HT-29 (cell line): ENCODE results near the gene BIN1. TPM values are rescaled to one million over a fixed set of nuclear protein-coding genes. Genes with fewer than 3 reads are reported as not detected.

Source experiments
- DNase-seq: peaks from one replicate; pipeline ENCODE4 v3.0.0-alpha.2; 2015; ENCODE audit warnings: low spot score
- total RNA-seq: library from RNA; depleted of rRNA; stranded (reverse); fragments of >200 nt; shearing (Covaris generic); gene quantifications from 2 replicates; pipeline ENCODE4 v1.2.3, GENCODE V29; 2014

Gene BIN1
- total RNA-seq, 1 experiment from 2014 or later = 119 TPM

GRCh38 chr2:127027715-127028114, 79.2 kb downstream of the BIN1 start:
- DNase-seq = no peak

GRCh38 chr2:127025359-127026166, 81.4 kb downstream of the BIN1 start:
- DNase-seq = no peak

GRCh38 chr2:127024769-127025358, 82.1 kb downstream of the BIN1 start:
- no peak for DNase-seq

- no peak for DNase-seq
Observed at GRCh38 chr2:127023504-127023903, 83.5 kb downstream of the BIN1 start.

- no peak for DNase-seq
Observed at GRCh38 chr2:127022817-127023216, 84.1 kb downstream of the BIN1 start.

DNA sequence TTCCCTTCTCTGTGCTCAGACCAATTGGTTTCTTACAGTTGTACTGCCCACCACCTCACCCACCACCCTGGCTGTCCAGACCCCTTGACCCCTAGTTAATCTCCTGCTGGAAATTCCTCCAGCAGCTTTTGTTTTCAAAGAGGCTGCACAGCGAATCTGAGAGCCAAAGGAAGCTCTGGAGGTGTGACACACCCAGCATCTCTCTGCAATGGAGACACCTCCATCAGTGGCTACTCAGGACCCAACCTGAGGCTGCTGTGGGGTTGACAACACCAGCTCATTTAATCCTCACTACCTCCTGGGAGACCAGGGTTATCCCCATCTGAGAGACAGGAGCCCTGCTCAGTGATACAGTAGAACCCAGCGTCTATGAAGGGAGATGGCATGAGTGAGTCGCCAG, 86.4 kb downstream of the BIN1 start:
- no peak for DNase-seq

GRCh38 chr2:127017548-127017947, 89.4 kb downstream of the BIN1 start:
- no peak for DNase-seq

- no peak for DNase-seq
Observed at GRCh38 chr2:127016329-127016728, 90.6 kb downstream of the BIN1 start.

DNA sequence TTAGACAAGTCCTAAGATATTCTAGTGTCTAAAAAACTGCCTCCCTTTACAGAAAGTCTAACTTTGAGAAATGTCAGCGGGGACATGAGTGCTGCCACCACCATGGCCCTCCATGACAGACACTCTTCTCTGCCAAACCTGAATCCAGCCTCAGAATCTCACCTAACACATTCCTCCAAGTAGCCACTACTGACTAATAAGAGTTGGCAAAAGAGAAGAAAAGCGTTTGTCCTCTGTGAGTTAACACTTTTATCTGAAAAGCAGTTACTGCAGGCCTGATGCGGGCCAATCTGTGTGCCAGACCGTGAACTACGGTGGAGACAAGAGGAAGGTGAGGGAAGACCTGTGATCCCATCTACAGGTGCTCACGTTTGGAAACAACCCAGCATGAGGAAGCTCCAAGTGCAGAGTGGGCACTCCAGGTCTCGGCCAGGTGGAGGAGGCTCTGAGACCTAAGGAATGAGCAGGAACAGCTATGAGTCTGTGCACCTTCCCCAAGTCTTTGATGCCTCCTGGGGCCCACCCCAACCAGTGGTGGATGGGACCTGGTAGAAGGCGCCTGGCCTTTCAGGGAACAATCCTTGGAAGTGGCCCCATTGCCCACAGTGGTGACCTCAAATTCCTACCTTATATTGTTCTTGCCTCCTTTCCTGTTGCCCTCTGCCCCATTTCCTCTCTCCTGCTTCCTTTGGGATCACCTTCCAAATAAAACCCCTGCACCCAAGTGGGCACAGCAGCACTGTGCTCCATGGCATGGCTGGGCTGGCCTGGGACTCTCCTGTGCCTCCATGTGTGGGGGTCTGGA, 91.6 kb downstream of the BIN1 start:
- no peak for DNase-seq

GRCh38 chr2:127014630-127015029, 92.3 kb downstream of the BIN1 start:
- DNase-seq = no peak

DNA sequence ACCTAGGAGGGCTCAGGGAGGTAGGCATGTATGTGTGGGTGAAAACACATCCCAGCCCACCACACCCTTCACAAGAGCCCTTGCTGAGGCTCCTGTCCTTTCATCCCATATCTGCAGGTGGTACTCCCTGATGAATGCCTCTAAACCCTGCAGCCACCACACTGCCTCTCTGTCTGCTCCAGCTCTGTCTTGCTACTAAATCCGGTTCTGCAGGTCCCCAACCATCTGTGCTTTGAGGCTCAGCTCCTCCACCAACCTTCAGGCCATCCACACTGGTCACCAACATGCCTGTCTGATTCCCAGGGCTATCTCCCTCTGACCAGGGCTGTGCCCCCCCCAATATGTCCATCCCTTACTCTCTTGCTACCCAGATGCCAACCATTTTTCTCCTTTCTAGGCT, 92.7 kb downstream of the BIN1 start:
- DNase-seq = no peak

- DNase-seq = no peak
Observed at GRCh38 chr2:127012868-127013267, 94.1 kb downstream of the BIN1 start.

DNA sequence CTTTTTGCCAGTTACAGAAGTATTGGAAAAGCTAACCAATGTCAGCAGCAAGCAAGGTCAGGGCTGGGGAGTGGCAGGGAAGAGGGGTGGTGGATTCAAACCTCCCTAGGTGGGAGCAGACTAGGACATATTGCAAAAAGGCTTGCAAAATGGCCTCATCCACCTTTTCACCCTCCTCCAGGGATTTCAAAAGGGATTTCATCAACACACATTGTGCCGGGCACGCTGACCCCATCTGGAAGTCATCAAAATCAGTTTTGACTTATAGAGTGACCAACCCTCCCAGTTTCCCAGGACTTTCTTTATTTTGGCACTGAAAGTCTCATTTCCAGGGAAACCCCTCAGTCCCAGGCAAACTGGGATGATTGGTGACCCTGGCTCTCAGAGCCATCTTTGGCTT, 94.7 kb downstream of the BIN1 start:
- DNase-seq = no peak

- no peak for DNase-seq
Observed at GRCh38 chr2:127011796-127012195, 95.2 kb downstream of the BIN1 start.

GRCh38 chr2:127011231-127011661, 95.7 kb downstream of the BIN1 start:
- DNase-seq = no peak

DNA sequence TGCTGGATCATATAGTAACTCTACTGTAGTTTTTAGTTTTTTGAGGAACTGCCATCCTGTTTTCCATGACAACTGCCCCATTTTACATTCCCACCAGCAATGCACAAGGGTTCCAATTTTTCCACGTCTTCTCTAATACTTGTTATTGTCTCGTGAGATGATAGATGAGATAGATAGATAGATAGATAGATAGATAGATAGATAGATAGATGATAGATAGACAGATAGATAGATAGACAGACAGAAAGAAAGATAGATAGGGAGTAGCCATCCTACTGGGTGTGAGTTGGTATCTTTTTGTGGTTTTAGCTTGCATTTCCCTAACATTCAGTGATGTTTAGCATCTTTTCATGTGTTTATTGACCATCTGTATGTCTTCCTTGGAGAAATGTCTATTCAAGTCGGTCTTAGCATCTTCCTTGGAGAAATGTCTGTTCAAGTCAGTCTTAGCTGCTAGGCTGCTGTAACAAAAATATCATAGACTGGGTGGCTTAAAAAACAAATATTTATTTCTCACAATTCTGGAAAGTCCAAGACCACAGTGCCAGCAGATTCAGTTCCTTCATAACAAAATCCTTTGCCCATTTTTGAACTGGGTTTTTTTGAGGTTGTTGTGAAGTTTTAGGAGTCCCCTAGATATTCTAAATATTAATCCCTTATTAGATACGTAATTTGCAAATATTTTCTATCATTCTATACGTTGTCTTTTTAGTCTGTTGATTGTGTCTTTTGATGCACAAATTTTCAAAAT, 98.5 kb downstream of the BIN1 start:
- no peak for DNase-seq

- DNase-seq = no peak
Observed at GRCh38 chr2:127007652-127008051, 99.3 kb downstream of the BIN1 start.

DNA sequence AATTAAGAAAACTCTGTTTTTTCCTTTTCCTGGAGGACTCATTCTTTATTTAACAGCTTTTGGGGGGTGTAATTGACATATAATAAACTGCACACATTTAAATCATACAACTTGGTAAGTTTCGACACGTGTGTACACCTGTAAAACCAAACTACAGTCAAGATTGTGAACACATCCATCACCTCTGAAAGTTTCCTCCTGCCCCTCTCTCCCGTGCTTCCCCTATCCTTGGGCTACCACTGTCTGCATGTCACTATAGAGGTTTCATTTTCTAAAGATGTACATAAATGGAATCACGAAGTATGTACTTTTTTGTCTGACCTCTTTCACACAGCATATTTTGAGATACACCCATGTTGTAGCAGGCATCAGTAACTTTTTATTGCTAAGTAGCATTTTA, 100.0 kb downstream of the BIN1 start:
- DNase-seq = no peak

DNA sequence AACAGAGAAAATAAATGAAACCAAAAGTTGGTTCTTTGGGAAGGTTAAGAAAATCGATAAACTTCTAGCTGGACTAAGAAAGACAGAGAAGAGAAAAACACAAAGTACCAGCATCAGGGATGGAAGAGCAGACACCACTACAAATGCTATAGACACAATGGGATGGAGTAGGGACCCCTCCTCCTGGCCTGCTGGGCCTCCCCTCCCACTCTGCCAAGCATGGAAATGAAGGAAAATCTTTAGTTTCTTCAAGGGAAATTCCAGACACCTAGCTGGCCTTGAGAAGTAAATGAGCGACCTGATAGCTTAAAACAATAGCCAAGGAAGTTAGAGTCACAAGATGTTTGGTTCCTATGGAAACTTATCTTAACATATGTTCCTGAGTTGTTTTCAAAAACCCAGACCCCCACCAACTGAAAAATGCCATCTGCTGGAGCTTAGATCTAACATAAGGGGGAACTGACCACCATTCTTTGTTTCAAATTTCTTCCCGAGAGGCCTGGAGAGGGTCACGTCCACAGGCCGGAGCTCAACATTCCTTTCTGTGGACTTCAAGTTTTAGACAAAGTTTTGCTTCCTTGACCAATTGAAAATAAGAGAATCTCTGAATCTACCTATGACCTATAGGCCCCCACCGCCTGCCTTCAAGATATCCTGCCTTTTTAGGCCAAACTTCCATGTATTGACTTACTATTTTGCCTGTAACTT, 101.9 kb downstream of the BIN1 start:
- DNase-seq = no peak

- DNase-seq = no peak
Observed at GRCh38 chr2:127003070-127003800, 103.7 kb downstream of the BIN1 start.
